CD4-positive, alpha-beta T cell treated with Interleukin-10 for 1 hour (primary cell): Measurements from ENCODE around the gene RPL22L1.
"Not testable (repeated sequence)": the region's sequence is repeated elsewhere in the genome, so short reads cannot be mapped to it uniquely, and the experiment has no call there.

Experiments used
- DNase-seq: peaks from one replicate; pipeline ENCODE4 v3.0.0-alpha.2; 2020

Gene RPL22L1

DNA sequence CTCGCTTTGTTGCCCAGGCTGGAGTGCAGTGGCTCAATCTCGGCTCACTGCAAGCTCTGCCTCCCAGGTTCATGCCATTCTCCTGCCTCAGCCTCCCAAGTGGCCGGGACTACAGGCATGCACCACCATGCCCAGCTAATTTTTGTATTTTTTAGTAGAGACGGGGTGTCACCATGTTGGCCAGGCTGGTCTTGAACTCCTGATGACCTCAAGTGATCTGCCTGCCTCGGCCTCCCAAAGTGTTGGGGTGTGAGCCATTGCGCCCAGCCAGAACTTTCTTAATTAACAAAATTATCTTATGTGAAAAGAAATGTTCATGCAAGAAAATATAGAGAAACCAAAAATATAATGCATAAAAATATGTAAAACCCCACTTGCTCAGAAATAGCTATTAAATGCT is 7.3 kb upstream of the RPL22L1 start:
- not testable (repeated sequence) for DNase-seq

DNA sequence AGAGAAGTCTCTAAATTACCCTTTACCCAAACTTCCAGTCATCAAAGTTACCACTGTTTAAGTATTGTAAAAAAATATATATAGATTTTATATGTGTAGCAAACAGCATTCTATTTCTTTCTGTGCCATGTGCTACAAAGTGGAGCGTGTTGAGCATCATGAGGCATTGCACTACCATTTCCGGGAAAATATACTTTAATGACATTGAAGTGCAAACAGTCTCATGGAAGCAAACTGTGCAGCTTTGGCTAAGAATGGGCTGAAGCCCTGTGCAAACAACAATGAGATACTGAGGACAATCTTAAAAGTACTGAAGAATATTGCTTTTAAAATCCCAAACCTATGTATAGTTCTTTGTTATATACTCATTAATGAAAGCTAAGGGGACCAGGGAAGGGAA is 6.5 kb upstream of the RPL22L1 start:
- no peak for DNase-seq

GRCh38 chr3:170869239-170869590 is 780 bp downstream of the RPL22L1 start:
- peak; percentile 27 for DNase-seq

DNA sequence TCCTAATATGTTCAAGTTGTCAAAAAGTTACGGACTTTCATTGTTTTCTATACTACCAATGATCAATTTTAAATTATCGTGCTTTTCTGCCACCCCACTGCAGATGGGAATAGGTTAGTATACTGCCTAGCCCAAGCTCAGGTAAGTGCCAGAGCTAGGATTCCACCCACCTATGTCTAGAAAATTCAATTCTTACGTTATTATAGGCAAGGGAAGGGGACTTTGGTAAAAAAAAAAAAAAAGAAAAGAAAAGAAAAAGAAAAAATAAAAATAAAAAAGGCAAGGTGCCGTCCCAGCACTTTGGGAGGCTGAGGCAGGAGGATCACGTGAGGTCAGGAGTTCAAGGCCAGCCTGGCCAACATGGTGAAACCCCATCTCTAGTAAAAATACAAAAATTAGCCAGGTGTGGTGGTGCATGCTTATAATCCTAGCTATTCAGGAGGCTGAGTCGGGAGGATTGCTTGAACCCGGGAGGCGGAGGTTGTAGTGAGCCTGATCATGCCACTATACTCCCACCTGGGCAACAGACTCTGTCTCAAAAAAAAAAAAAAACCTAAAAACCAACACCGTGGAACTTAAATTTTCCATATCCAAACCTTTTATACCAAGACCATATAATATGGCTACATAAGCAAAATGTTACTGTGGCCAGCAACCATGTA is 1.3 kb downstream of the RPL22L1 start:
- DNase-seq, result no peak

DNA sequence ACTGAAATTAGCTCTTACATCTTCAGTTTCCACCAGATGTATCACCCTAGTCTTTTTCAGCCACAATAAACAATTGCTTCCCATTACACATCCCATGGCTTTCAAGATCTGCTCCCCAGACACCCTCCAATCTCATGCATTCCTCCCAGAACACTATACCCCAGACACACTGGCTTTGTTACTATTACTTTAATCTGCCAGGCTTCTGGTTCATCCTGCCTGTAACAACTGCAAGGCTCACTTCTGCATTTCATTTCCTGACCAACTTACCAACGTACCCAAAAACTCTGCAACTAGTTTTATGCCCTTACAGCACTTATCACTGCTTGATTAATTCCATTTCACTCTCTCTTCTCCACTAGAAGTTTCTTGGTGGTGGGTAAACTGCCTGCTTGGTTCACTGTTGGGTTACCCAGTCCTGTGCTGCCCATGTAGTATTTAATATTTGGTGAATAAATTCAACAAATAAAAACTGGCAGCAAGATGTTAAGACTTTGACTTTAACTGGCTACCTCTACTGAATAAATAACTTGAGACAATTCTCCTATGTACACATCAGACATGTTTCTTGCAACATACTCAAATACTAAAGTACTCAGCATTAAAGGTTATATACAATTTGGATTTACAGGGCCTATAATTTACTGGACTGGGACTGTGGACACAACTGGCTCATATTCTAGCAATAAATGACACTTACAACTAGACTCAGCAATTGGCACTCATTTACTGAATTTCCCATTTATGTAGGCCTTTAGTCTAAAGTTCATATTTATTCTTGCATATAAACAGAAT is 2.7 kb downstream of the RPL22L1 start:
- no peak for DNase-seq

- DNase-seq, result no peak
Observed at GRCh38 chr3:170866499-170866898, 3.5 kb downstream of the RPL22L1 start.

GRCh38 chr3:170865209-170866094 is 4.5 kb downstream of the RPL22L1 start:
- DNase-seq, result no peak

DNA sequence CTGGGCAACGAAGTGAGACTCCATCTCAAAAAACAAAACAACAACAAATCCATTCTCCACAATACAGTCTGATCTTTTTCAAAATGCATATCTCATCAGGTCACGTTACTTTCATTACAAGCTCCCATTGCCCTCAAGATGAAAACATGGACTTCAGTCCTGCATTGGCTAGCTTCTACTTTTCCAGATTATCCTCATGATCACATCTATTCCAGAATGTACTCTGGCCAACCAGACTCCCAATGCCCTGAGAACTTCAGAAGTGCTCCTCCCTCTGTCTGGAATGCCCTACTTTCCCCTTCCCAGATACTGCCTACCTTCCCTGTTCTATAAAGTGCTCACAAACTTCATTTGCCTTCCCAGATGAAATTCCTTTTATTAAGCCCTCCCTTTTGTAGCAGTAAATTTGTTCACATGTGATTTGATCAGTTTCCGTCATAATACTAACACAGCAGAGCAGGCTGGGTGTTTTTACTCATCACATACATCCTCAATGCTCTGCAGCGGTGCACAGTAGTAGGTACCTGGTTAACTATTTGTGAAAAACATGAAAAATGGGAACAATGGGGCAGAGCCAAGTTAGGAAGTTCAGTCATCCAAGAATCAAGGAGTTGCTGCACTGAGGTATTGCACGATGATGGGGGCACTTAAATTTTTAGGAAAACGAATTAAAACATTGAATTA is 5.3 kb downstream of the RPL22L1 start:
- no peak for DNase-seq

- DNase-seq, result no peak
Observed at GRCh38 chr3:170863816-170864215, 6.2 kb downstream of the RPL22L1 start.

DNA sequence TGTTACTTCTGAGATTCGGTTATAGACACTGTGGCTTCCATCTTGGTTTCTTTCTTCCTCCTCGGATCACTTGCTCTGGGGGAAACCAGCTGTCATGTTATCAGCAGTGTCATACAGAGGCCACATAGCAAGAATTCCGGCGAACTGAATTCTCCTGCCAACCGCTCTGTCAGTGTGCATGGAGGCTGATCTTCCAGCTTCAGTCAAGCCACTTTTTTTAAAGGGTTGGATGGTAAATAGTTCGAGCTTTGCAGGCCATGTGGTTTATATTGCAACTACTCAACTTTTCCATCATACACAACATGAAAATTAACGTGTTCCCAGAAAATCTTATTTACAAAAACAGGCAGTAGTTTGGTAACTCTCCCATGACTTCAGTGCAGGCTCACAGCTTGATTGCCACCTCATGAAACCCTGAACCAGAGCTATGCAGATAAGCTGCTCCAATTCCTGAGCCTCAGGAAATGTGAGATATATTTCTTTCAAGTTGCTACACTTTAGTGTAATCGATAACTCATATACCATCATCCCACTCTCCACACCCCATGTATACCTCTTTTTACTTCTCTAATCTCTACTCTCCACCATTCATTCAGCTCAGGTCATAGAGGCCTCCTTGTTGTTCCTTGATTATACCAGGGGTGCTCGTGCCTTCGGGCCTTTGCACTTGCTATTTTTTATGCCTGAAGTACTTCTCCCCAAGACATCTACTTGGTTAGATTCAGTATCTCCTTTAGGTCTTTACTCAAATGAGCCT is 7.2 kb downstream of the RPL22L1 start:
- DNase-seq, result no peak

- DNase-seq, result no peak
Observed at GRCh38 chr3:170858599-170858998, 11.4 kb downstream of the RPL22L1 start.

DNA sequence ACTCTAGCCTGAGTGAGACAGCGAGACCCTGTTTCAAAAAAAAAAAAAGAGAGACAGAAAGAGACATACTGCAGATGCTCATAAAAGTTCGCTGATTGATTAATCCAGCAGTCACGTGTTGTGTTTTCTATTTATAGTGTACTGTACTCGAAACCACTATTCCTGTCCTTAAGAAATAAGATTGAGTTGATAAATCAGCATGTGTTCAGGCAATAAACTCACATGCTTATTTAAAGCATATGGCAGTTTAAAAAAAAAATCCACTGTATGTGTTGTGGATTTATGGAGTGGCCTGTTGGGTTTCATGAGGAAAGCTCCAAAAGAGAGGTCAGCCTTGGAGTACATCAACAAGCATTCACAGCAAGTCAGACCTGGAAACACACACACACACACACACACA is 17.7 kb downstream of the RPL22L1 start:
- no peak for DNase-seq

- no peak for DNase-seq
Observed at GRCh38 chr3:170848292-170848917, 21.6 kb downstream of the RPL22L1 start.

GRCh38 chr3:170844377-170844776 is 25.6 kb downstream of the RPL22L1 start:
- DNase-seq, result no peak

DNA sequence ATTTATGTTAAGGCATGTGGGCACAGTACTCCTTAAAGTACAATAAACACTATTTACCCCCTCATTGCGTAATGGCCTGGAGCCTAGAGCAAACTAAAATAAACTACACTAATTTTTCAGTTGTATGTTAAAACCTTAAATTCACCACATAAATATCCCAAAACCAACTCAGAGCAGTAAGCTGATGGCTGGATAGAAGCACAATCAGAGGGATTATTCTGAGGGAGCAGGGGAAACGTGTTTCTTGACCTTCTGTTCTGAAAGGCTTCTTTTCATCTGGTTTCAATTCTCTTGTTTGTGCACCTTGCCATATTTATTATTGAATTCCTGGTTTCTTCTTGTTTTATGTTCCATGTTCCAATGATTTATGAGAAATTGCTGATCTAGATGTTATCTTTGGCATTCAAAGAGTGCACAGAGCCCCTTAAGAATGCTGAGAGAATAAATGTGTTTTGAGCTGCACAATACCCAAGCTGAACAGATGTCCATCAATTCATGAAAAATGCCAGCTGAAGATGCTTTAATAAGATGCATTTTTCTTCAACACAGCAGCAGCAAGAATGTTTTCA is 29.6 kb downstream of the RPL22L1 start:
- no peak for DNase-seq

DNA sequence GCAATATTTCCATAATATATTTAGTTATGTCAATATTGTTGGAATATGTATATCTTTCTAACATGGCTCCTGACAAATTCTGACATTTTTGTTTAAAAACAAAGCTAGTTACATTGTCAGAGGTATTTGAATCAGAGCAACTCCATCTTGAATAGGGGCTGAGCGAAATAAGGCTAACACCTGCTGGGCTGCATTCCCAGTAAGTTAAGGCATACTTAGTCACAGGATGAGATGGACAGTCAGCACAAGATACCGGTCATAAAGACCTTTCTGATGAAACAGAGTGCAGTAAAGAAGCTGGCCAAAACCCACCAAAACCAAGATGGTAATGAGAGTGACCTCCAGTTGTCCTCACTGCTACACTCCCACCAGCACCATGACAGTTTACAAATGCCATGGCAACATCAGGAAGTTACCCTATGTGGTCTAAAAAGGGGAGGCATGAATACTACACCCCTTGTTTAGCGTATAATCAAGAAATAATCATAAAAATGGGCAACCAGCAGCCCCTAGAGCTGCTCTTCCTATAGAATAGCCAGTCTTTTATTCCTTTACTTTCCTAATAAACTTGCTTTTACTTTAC is 30.4 kb downstream of the RPL22L1 start:
- no peak for DNase-seq

GRCh38 chr3:170836491-170836890 is 33.5 kb downstream of the RPL22L1 start:
- no peak for DNase-seq

DNA sequence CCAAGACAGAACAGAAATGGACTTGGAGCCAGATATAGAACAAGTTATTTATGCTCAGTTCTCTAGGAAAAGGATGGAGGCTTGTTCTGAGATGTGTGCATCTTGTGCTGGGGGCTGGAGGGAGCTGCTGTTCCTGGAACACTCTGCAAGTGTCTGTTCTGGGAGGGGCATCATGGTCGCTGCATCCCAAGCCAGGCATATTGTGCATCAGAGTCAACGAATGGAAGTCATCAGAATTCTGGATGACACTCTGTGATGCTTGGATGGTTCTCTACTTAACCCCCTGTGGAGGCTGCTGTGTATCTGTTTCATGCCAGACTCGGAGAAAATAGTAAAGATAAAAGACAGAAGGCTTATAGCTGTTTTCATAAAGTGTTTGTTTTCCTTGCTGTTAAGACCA is 34.7 kb downstream of the RPL22L1 start:
- DNase-seq, result no peak

DNA sequence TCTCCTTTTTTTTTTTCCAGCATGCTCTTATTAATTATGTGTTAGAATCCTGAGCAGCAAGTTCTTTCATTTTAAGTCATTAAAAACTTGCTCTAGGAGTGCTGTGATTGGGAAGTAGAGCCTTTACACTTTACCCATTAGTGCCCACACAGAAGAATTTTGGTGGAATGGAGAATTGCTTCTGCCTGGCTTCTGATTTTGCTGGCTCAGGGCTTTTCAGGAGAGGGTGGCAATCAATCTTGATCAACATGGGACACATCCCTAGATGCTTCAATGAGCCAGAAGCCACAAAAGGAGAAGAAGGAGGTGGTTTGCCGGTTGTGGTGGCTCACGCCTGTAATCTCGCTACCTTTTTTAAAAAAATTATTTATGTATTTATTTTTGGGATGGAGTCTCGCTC is 39.4 kb downstream of the RPL22L1 start:
- no peak for DNase-seq

GRCh38 chr3:170829546-170830272 is 40.3 kb downstream of the RPL22L1 start:
- no peak for DNase-seq
